ENCODE measurements around the gene AGRP. TPM values are rescaled to one million over a fixed set of nuclear protein-coding genes. Genes with fewer than 3 reads are reported as not detected.

AGRP gene
- total RNA-seq, 1 experiment from 2014 or later, result not detected

DNA sequence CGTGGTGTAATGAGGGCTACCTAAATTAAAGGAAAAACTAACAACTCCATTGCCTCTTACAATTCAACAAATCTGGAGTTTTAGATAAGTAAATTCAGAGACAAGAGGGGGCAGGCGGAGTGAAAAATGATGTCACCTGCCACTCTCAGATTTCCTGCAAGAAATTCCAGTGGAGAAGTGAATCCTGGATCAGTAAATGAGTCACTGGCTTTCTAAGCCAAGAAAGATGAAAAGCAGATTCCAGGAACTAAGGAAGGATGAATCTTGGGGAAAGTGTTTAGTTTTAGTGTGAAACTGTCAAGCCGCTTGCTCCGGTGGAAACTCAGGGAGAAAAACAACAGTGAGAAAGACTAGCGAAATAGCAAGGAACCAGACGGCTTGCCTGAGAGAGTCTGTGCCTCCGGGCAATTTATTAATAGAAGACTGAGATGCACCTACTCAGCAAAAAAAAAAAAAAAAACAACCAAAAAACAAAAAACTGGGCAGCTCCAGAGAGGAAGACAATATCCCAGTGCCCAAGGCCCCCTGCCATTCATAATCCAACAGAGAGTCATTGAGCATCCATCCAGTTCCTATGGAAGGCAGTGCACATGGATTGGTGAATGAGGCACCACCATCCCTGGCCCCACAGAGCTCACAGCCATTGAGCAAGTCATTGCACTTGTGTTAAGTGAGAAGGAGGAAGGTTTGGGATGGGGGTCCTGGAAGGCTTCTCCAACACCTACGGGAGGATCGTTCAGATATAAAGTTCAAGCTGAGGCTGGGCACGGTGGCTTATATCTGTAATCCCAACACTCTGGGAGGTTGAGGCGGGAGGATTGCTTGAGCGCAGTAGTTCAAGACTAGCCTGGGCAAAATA is 33.2 kb upstream of the AGRP start:
- Histone ChIP-seq H2BK12ac (ENCODE audit: insufficient read length, low read depth, low read length) (no peak overlapping the region), H4K8ac (replicated peaks; ENCODE audit: insufficient read length, low read depth, low read length) (no peak overlapping the region), H2BK15ac (ENCODE audit: low read depth, low read length) (no peak overlapping the region), H3K79me2 (ENCODE audit: insufficient read depth, low read length) (no peaks in the 10 kb centered on the region), H2AK5ac (ENCODE audit: insufficient read length, low read length) (no peak overlapping the region), H3T11ph (ENCODE audit: low read length) (no peak overlapping the region), H3K9me3 (ENCODE audit: control insufficient read depth, low read depth, low read length) (no peaks in the 10 kb centered on the region), H4K20me1 (ENCODE audit: control insufficient read depth, insufficient read depth, insufficient read length) (no peaks in the 10 kb centered on the region), H3K4me2 (ENCODE audit: insufficient read depth, insufficient read length, low read length) (no peak overlapping the region), H3K56ac (ENCODE audit: insufficient read length, low read depth, low read length) (no peak overlapping the region), H3K9ac (ENCODE audit: extremely low read depth, insufficient read length, low read length) (peak overlapping the region; percentile 25), H4K91ac (ENCODE audit: insufficient read length, low read depth, low read length) (no peak overlapping the region), H3K27me3 (ENCODE audit: insufficient read depth, low read length) (no peaks in the 10 kb centered on the region; the same call in 1 of the 2 replicates), H2BK120ac (ENCODE audit: low read depth, low read length, poor library complexity, severe bottlenecking) (no peak overlapping the region), H3K23me2 (ENCODE audit: insufficient read length, low read depth, low read length, poor library complexity, severe bottlenecking) (no peaks in the 10 kb centered on the region), H3K18ac (ENCODE audit: insufficient read length, low read depth, low read length) (no peak overlapping the region), H2BK5ac (ENCODE audit: insufficient read length, low read length) (no peak overlapping the region), H3K14ac (ENCODE audit: insufficient read depth, low read length) (no peak overlapping the region), H4K5ac (ENCODE audit: insufficient read length, low read depth, low read length) (no peak overlapping the region), H3K4ac (ENCODE audit: low read depth, low read length) (no peak overlapping the region), H3K23ac (ENCODE audit: insufficient read length, low read depth, low read length) (no peak overlapping the region), H3K27ac (ENCODE audit: insufficient read length, low read depth, low read length) (no peak overlapping the region), H3K4me1 (ENCODE audit: insufficient read depth, low read length) (no peaks in the 10 kb centered on the region), H3K79me1 (ENCODE audit: insufficient read depth, low read depth, low read length, poor library complexity, severe bottlenecking) (no peaks in the 10 kb centered on the region), H2AFZ (ENCODE audit: low read length) (no peak overlapping the region), H2BK20ac (ENCODE audit: low read depth, low read length, poor library complexity, severe bottlenecking) (no peak overlapping the region)
- H3K4me3 Mint-ChIP-seq, result no peak overlapping the region
- TF ChIP-seq CTCF (conservative IDR thresholded peaks at IDR 0.05), result no peak
- H3K36me3 Mint-ChIP-seq (ENCODE audit: insufficient read depth in 1 of 3, low read depth in 3 of 3), result no peaks in the 10 kb centered on the region
- peaks cover 2 to 5% of the 10 kb centered on the region in 2 experiments; a peak in 2 of 4 replicates for H3K4me1 Mint-ChIP-seq
- peaks cover 3 to 4% of the 10 kb centered on the region in 2 experiments; a peak in 4 of 5 replicates for H3K9me3 Mint-ChIP-seq
- no CpG with 5 or more reads among the region's 12 CpGs for WGBS (ENCODE audit: extremely low coverage, insufficient read length, low lambda C conversion rate)
- no peak for DNase-seq
- H3K27ac Mint-ChIP-seq, result no peak overlapping the region
- H3K27me3 Mint-ChIP-seq (ENCODE audit: low read depth), result peaks cover 58% of the 10 kb centered on the region
